D721Med (cell line): Measurements from ENCODE around the gene KIAA0825.

ENCODE experiments used
- DNase-seq: peaks from one replicate; pipeline ENCODE4 v3.0.0; 2011; ENCODE audit warnings: low spot score; ENCODE audit not compliant: insufficient read length
- FAIRE-seq: peaks from 2 replicates; lab custom pipeline; 2011; peaks lifted over from hg19 to GRCh38; lab: Jason Lieb, UNC
- TF ChIP-seq, protein P1 (sequence below): IDR thresholded peaks from 2 replicates; pipeline ENCODE4 v1.5.1; 2012; ENCODE audit warnings: mild to moderate bottlenecking, control low read depth; ENCODE audit not compliant: insufficient read depth; ENCODE audit errors: missing control alignments

KIAA0825 gene

DNA sequence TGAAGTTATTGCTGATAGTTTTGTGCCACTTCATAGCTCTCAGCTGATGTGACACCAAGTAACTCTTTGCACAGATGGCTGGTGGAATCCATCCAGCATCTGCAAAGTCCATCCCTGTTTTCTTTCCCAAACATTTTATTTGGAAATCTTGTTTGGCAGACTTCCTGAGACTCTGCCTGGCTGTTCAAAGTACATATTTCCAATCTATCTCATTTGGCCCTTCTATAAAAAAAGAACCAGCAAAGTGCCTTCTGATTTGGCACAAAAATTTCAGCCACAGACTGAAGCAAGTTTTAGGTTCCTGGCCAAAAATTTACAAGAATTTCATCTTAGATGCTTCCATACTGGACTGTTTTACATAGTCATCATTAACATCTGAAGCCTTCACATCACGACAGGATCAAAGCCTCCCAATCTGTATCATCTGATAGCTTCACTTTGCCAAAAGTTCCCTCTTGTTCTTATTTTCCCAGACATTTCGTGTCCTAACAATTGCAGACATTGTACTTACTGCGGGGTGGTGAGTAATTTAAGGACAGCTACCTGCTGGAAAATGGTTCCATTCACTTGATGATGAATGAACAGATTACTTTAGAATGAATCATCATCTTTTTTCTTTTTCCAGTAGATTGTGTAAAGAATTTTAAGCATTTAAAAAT lies 377.3 kb downstream of the KIAA0825 start:
- TF ChIP-seq, protein P1, sequence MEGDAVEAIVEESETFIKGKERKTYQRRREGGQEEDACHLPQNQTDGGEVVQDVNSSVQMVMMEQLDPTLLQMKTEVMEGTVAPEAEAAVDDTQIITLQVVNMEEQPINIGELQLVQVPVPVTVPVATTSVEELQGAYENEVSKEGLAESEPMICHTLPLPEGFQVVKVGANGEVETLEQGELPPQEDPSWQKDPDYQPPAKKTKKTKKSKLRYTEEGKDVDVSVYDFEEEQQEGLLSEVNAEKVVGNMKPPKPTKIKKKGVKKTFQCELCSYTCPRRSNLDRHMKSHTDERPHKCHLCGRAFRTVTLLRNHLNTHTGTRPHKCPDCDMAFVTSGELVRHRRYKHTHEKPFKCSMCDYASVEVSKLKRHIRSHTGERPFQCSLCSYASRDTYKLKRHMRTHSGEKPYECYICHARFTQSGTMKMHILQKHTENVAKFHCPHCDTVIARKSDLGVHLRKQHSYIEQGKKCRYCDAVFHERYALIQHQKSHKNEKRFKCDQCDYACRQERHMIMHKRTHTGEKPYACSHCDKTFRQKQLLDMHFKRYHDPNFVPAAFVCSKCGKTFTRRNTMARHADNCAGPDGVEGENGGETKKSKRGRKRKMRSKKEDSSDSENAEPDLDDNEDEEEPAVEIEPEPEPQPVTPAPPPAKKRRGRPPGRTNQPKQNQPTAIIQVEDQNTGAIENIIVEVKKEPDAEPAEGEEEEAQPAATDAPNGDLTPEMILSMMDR: no peak
- FAIRE-seq (no peak), DNase-seq (no peak)

DNA sequence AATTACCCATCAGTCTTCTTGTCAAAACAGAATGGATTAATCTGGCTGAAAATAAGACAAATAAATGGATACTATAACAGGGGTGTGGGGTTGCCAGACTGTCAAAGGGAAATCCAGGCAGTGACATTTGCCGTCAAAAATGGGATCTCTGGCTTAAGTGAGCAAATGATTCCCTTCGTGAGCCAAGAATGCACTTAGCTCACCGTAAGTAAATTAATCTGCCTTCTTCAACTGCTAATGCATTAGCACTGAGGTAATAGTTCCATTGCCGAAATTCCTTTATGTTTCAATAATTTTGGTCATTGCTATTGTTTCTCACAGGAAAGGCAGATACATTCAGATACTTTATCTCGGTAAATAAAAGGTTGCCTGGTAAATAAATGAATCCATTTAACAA lies 377.8 kb downstream of the KIAA0825 start:
- DNase-seq (no peak), FAIRE-seq (no peak)
- TF ChIP-seq, protein P1: no peak

DNA sequence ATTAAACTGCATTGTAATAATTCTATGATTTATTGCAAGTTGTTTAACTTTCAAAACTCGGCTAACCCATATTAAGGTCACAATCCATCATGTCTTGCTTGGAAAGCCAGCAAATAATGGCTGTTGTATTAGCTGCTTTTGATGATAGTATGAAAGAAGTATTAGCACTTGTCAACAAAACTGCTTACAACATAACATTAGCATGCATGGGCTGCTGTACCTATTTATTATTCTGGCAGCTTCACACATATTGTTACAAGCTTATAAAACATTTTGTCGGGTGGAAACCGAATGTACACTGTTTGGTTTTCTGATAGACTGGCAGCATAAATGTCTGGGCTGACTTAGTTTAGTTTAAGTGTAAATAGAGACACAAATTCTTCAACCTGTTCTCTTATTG lies 378.3 kb downstream of the KIAA0825 start:
- DNase-seq (no peak), FAIRE-seq (no peak)
- TF ChIP-seq, protein P1: no peak

DNA sequence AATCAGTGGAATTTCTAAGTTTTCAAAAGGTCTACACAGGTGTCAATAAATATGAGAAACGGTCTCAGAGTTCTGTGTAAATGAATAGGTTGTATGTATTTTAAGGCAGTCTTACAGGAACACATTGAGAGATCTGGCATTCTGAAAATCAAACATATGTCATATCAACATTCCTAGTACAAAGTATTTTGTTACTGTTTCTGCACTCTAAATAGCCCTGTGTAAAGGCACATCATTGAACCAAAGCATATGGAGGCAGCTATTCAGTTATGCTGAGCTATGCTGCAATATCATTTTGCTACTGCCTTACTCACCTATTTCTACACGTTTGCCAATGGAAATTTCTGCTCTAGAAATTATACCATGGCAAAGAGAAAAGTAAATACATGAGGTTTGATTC lies 379.1 kb downstream of the KIAA0825 start:
- FAIRE-seq (no peak), DNase-seq (no peak)
- TF ChIP-seq, protein P1: no peak

DNA sequence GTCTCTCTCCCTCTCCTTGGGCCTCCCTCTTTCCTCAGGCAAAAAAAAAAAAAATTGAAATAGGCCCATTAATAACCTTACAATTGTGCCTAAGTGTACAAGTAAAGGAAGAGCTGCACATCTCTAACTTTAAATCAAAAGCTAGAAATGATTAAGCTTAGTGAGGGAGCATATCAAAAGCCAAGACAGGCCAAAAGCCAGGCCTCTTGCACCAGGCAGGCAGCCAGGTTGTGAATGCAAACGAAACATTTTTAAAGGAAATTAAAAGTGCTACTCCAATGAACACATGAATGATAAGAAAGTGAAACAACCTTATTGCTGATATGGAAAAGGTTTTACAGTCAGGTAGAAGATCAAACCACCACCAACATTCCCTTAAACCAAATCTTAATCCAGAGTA lies 383.4 kb downstream of the KIAA0825 start:
- TF ChIP-seq, protein P1: no peak
- FAIRE-seq (no peak), DNase-seq (no peak)

DNA sequence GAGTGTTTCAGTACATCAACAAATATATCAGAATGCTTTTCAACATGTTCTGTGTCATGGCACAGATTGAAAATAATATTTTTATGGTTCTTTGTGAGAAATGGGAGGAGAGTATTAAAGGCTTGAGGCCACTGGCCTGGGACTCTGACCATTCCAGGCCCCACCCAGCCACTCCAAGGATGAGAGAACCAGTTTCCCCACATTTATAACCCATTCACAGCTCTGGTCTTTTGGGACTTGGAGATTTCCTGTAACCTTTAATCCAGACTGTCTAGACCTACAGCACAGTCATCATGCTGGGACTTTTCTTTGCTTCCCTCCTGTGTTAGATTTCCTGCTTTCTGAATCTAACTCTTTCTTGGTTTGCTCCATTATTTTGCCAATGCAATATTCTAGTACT lies 389.6 kb downstream of the KIAA0825 start:
- DNase-seq (no peak), FAIRE-seq (no peak)
- TF ChIP-seq, protein P1: no peak

DNA sequence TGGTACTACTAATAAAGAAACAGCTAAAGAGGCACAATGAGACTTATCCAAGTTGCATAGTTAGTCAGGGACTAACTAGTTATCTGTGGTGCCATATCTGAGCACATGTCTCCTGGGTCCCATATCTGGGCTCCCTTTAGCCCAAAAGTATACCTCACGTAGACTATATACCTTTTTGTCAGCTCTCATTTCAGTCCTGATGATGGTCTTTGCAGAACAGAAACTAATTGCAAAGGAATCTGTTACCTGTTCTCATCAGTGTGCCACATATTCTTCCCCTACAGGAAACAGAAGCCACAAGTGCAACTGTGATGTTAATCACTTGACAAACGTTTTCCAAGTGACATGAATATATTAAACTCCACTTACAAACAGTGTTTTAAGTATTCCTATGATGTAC lies 395.2 kb downstream of the KIAA0825 start:
- FAIRE-seq: peak; percentile 61
- DNase-seq: no peak
- TF ChIP-seq, protein P1: no peak
